Measurements from ENCODE around the gene MAGEA4.

DNA sequence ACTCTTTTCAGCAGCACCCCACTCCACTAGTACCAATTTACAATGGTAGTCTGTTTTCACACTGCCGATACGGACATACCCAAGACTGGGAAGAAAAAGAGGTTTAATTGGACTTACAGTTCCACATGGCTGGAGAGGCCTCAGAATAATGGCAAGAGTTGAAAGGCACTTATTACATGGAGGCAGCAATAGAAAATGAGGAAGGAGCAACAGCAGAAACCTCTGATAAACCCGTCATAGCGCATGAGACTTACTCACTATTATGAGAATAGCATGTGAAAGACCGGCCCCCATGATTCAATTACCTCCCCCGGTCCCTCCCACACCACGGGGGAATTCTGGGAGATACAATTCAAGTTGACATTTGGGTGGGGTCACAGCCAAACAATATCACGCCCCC, 34.1 kb upstream of the MAGEA4 start:
- no peak for TF ChIP-seq EZH2 (optimal IDR thresholded peaks at IDR 0.05; ENCODE audit: low read depth, low read length)
- TF ChIP-seq, protein P1, sequence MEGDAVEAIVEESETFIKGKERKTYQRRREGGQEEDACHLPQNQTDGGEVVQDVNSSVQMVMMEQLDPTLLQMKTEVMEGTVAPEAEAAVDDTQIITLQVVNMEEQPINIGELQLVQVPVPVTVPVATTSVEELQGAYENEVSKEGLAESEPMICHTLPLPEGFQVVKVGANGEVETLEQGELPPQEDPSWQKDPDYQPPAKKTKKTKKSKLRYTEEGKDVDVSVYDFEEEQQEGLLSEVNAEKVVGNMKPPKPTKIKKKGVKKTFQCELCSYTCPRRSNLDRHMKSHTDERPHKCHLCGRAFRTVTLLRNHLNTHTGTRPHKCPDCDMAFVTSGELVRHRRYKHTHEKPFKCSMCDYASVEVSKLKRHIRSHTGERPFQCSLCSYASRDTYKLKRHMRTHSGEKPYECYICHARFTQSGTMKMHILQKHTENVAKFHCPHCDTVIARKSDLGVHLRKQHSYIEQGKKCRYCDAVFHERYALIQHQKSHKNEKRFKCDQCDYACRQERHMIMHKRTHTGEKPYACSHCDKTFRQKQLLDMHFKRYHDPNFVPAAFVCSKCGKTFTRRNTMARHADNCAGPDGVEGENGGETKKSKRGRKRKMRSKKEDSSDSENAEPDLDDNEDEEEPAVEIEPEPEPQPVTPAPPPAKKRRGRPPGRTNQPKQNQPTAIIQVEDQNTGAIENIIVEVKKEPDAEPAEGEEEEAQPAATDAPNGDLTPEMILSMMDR (IDR thresholded peaks at IDR 0.05; ENCODE audit: low read length) = no peak

All from MM.1S (cell line).